A549 (cell line): ENCODE measurements around the gene GANAB. TPM values are rescaled to one million over a fixed set of nuclear protein-coding genes. Genes with fewer than 3 reads are reported as not detected.

Source experiments
- ATAC-seq, 2 experiments: fragments of 200-7000 bp in 1 of 2; fragments of >200 bp in 1 of 2; cut with Nextera tagmentation in 1 of 2; cut with Tn5 transposase in 1 of 2; 3 replicates each; pipeline versions ENCODE4 v1.8.0 to v1.9.1; 2018 to 2020; ENCODE audit warnings: mild to moderate bottlenecking in 1 of 2, moderate library complexity in 1 of 2
- CTCF ChIA-PET: fragments of 300-600 bp; sonication (Branson Sonifier 250); formaldehyde crosslinking; extraction: SDS; loops from one replicate; lab custom pipeline; 2021; ENCODE audit warnings: antibody characterized with exemption, inconsistent platforms; lab: Yijun Ruan, JAX
- POLR2A ChIA-PET: fragments of 350-600 bp; formaldehyde crosslinking; extraction: SDS; loops from one replicate; lab custom pipeline; 2021; ENCODE audit warnings: antibody characterized with exemption, inconsistent platforms; lab: Yijun Ruan, JAX
- DNase-seq, 2 experiments: peaks; one replicate each; pipeline versions ENCODE4 v3.0.0 to v3.0.0-alpha.2; 2011 to 2016; ENCODE audit warnings: low read depth in 1 of 2, low spot score in 1 of 2
- FAIRE-seq: peaks from 2 replicates; lab custom pipeline; 2011; peaks lifted over from hg19 to GRCh38; lab: Jason Lieb, UNC
- H3K27ac ChIP-seq, 2 experiments: fragments of >200 bp; sonication (Bioruptor Twin); formaldehyde crosslinking; 3 replicates each; pipeline ENCODE4 v1.5.1; 2016 to 2017
- H3K4me1 ChIP-seq: fragments of >200 bp; sonication (Bioruptor Twin); formaldehyde crosslinking; 3 replicates; pipeline ENCODE4 v1.6.1; 2016
- H3K4me2 ChIP-seq: fragments of >200 bp; sonication (Bioruptor Twin); formaldehyde crosslinking; 3 replicates; pipeline ENCODE4 v1.6.1; 2016
- H3K4me3 ChIP-seq: fragments of >200 bp; sonication (Bioruptor Twin); formaldehyde crosslinking; 3 replicates; pipeline ENCODE4 v1.5.1; 2016
- H3K9me3 ChIP-seq: fragments of >200 bp; sonication (Bioruptor Twin); formaldehyde crosslinking; 3 replicates; pipeline ENCODE4 v1.6.1; 2016
- BCL3 ChIP-seq: fragments of >200 bp; sonication (Bioruptor Twin); formaldehyde crosslinking; IDR thresholded peaks from 3 replicates; pipeline ENCODE4 v1.6.1; 2016
- CBX8 ChIP-seq: fragments of 200-600 bp; sonication (generic); IDR thresholded peaks from 2 replicates; pipeline ENCODE4 v1.6.1; 2016
- CEBPB ChIP-seq, 2 experiments: fragments of >200 bp in 1 of 2; sonication (Bioruptor Twin) in 1 of 2; formaldehyde crosslinking in 1 of 2; IDR thresholded peaks; 2 replicates each; pipeline ENCODE4 v1.6.1; 2012 to 2016
- EHMT2 ChIP-seq: fragments of 200-600 bp; sonication (generic); IDR thresholded peaks from 2 replicates; pipeline ENCODE4 v1.6.1; 2016; ENCODE audit warnings: antibody characterized with exemption, low read depth, mild to moderate bottlenecking, moderate library complexity
- FOSL2 ChIP-seq, 2 experiments: fragments of 450-650 bp in 1 of 2; fragments of >200 bp in 1 of 2; sonication (Bioruptor Twin) in 1 of 2; formaldehyde crosslinking; IDR thresholded peaks; 2 replicates each; pipeline versions ENCODE4 v1.5.0 to v1.6.1; 2016 to 2020; ENCODE audit warnings: mild to moderate bottlenecking in 1 of 2, moderate library complexity in 1 of 2
- GATA3 ChIP-seq: IDR thresholded peaks from 2 replicates; pipeline ENCODE4 v1.6.1; 2012; ENCODE audit warnings: borderline replicate concordance
- HDAC2 ChIP-seq: fragments of 200-600 bp; sonication (generic); IDR thresholded peaks from 2 replicates; pipeline ENCODE4 v1.6.1; 2016
- HEYL ChIP-seq: fragments of 250-450 bp; sonication (Bioruptor Pico); IDR thresholded peaks from 2 replicates; pipeline ENCODE4 v1.8.0; 2021; ENCODE audit warnings: mild to moderate bottlenecking, moderate library complexity
- HMGXB4 ChIP-seq: fragments of 250-450 bp; sonication (Bioruptor Pico); IDR thresholded peaks from 2 replicates; pipeline ENCODE4 v1.5.0; 2021; ENCODE audit warnings: mild to moderate bottlenecking, moderate library complexity, borderline replicate concordance
- HOXA7 ChIP-seq: fragments of 250-450 bp; sonication (Bioruptor Pico); IDR thresholded peaks from 2 replicates; pipeline ENCODE4 v1.5.0; 2020; ENCODE audit warnings: mild to moderate bottlenecking, moderate library complexity
- HOXB13 ChIP-seq: fragments of 250-450 bp; sonication (Bioruptor Pico); IDR thresholded peaks from 2 replicates; pipeline ENCODE4 v1.5.0; 2020; ENCODE audit warnings: low read depth, mild to moderate bottlenecking, moderate library complexity
- KDM1A ChIP-seq: fragments of 200-600 bp; sonication (generic); IDR thresholded peaks from 2 replicates; pipeline ENCODE4 v1.6.1; 2016; ENCODE audit warnings: low read depth, mild to moderate bottlenecking
- KDM5A ChIP-seq: fragments of 200-600 bp; sonication (generic); IDR thresholded peaks from 2 replicates; pipeline ENCODE4 v1.6.1; 2016; ENCODE audit warnings: antibody characterized with exemption, mild to moderate bottlenecking
- MYC ChIP-seq: IDR thresholded peaks from 2 replicates; pipeline ENCODE4 v1.6.1; 2012; ENCODE audit warnings: mild to moderate bottlenecking, inconsistent platforms, low read length, improper control_type of control experiment, borderline replicate concordance
- NPAS2 ChIP-seq: fragments of 250-450 bp; sonication (Bioruptor Pico); IDR thresholded peaks from 2 replicates; pipeline ENCODE4 v1.8.0; 2022; ENCODE audit warnings: mild to moderate bottlenecking, moderate library complexity, borderline replicate concordance
- NR3C1 ChIP-seq: fragments of >200 bp; sonication (Bioruptor Twin); formaldehyde crosslinking; IDR thresholded peaks from 3 replicates; pipeline ENCODE4 v1.6.1; 2017
- RAD21 ChIP-seq, 2 experiments: fragments of >200 bp in 1 of 2; sonication (Bioruptor Twin) in 1 of 2; formaldehyde crosslinking in 1 of 2; IDR thresholded peaks in 1 of 2; conservative IDR thresholded peaks in 1 of 2; 2 replicates in 1 of 2; 3 replicates in 1 of 2; pipeline ENCODE4 v1.6.1; 2012 to 2018; ENCODE audit warnings: inconsistent platforms in 1 of 2
- SMC3 ChIP-seq: fragments of >200 bp; sonication (Bioruptor Twin); formaldehyde crosslinking; IDR thresholded peaks from 3 replicates; pipeline ENCODE4 v1.6.1; 2018; ENCODE audit warnings: inconsistent platforms
- ZSCAN20 ChIP-seq: fragments of 250-450 bp; sonication (Bioruptor Pico); IDR thresholded peaks from 2 replicates; pipeline ENCODE4 v1.8.0; 2022; ENCODE audit warnings: mild to moderate bottlenecking, moderate library complexity
- WGBS: methylation state at CpG from one replicate; pipeline ENCODE4 v1.1.6; 2017; ENCODE audit errors: missing lambda C conversion rate; 5-methylcytosine and 5-hydroxymethylcytosine counted together
- polyA plus RNA-seq, 4 experiments: library from polyadenylated mRNA; depleted of rRNA in 3 of 4; stranded (reverse); fragments of >200 nt; fragmentation: RNase III in 1 of 4; extraction: RNeasy Plus Mini Kit Qiagen cat#74134 plus additional on column Dnase treatment in 1 of 4; gene quantifications; 2 replicates in 3 of 4; 3 replicates in 1 of 4; pipeline ENCODE4 v1.2.3, GENCODE V29; 2011 to 2017

GANAB gene
- polyA plus RNA-seq, 2 of the 4 experiments (the other 2 are of a cell fraction): 215 to 220 TPM

GRCh38 chr11:62580959-62581715 is 65.3 kb downstream of the GANAB start:
- TF ChIP-seq HOXA7 (CRISPR knock-in tag) (no peak), NR3C1 (no peak)
- Histone ChIP-seq H3K9me3 (no peaks in the 10 kb centered on the region), H3K4me3 (no peak overlapping the region), H3K27ac (no peak overlapping the region), H3K4me1 (no peaks in the 10 kb centered on the region), H3K4me2 (no peak overlapping the region)
- no peak for ATAC-seq
- FAIRE-seq: no peak
- POLR2A ChIA-PET: interaction anchor here (0.7 kb wide), 1 partner anchor 10 kb away, joined by 3 read pairs; the partner anchor contains the start of gene TUT1
- no peak for DNase-seq
- WGBS: 92% methylated on average over 18 of the region's 18 CpGs
- CTCF ChIA-PET: interaction anchor here (1.3 to 2.2 kb wide), 5 partner anchors 11 to 156 kb away, joined by 3 to 5 read pairs (median 4); no protein-coding TSS in a partner anchor

- TF ChIP-seq HOXB13 (CRISPR knock-in tag) (no peak), CEBPB (IDR thresholded peaks at IDR 0.05) (no peak), HMGXB4 (no peak), KDM5A (no peak), EHMT2 (no peak), HDAC2 (no peak), CBX8 (no peak), KDM1A (no peak), ZSCAN20 (no peak), MYC (no peak), HEYL (CRISPR knock-in tag) (no peak)
- ChIA-PET CTCF (interaction anchor here (1.3 to 3.0 kb wide), 3 partner anchors 9 to 19 kb away, joined by 4 to 8 read pairs (median 6); no protein-coding TSS in a partner anchor), POLR2A (interaction anchor here (1.3 kb wide), 1 partner anchor 12 kb away, joined by 7 read pairs; the partner anchor contains the start of gene TUT1)
- no peak for FAIRE-seq
- DNase-seq: no peak
- Histone ChIP-seq H3K4me1 (peaks cover 10% of the 10 kb centered on the region), H3K4me3 (no peak overlapping the region), H3K27ac (no peak overlapping the region), H3K9me3 (no peaks in the 10 kb centered on the region), H3K4me2 (no peak overlapping the region)
- WGBS: 89% methylated on average over 2 of the region's 2 CpGs
- no peak for ATAC-seq
These were observed 67.2 kb downstream of the GANAB start for GRCh38 chr11:62579252-62579651.

- Histone ChIP-seq H3K27ac (no peak overlapping the region), H3K4me3 (no peak overlapping the region), H3K9me3 (no peaks in the 10 kb centered on the region), H3K4me1 (peaks cover 10% of the 10 kb centered on the region), H3K4me2 (no peak overlapping the region)
- no peak for FAIRE-seq
- no peak for DNase-seq
- ChIA-PET POLR2A (interaction anchor here (1.3 kb wide), 1 partner anchor 13 kb away, joined by 7 read pairs; the partner anchor contains the start of gene TUT1), CTCF (interaction anchor here (1.3 to 3.0 kb wide), 5 partner anchors 9 to 154 kb away, joined by 4 to 10 read pairs (median 7); partner anchors contain the start of gene TUT1)
- ATAC-seq: no peak
- TF ChIP-seq FOSL2 (IDR thresholded peaks at IDR 0.05): no peak
- no peak for TF ChIP-seq FOSL2 (CRISPR knock-in tag; IDR thresholded peaks at IDR 0.05)
- TF ChIP-seq GATA3: no peak
- TF ChIP-seq BCL3: no peak
- no peak for TF ChIP-seq MYC
- TF ChIP-seq CBX8: no peak
- TF ChIP-seq NR3C1: no peak
- no peak for TF ChIP-seq KDM5A
- TF ChIP-seq NPAS2 (CRISPR knock-in tag): no peak
- no peak for TF ChIP-seq SMC3
- no peak for TF ChIP-seq RAD21 (conservative IDR thresholded peaks at IDR 0.05 in 1 of 2, IDR thresholded peaks at IDR 0.05 in 1 of 2)
- 96% methylated on average over 11 of the region's 11 CpGs for WGBS
These were observed 67.9 kb downstream of the GANAB start for GRCh38 chr11:62578541-62578940.
